ENCODE results near the gene OBSL1. TPM values are rescaled to one million over a fixed set of nuclear protein-coding genes. Genes with fewer than 3 reads are reported as not detected.

Gene OBSL1
- total RNA-seq, 6 donors from 2014 or later = 38.2 to 303 (median 67.4) TPM

GRCh38 chr2:219509780-219510511 is 61.4 kb downstream of the OBSL1 start:
- Histone ChIP-seq H3K4me1 (peaks cover 22 to 33% (median 24%) of the 10 kb centered on the region in 4 donors), H3K36me3 (peaks cover 6 to 22% (median 20%) of the 10 kb centered on the region in 4 donors), H3K27me3 (peaks cover 0 to 49% (median 23%) of the 10 kb centered on the region in 4 donors), H3K4me3 (peak overlapping the region in 2 of 4 donors; percentile 26 to 30), H3K27ac (no peak overlapping the region), H3K9me3 (no peaks in the 10 kb centered on the region)
- TF ChIP-seq CTCF (IDR thresholded peaks at IDR 0.05) = peak; percentile 39 to 63 (median 48)
- no peak for TF ChIP-seq POLR2A (IDR thresholded peaks at IDR 0.05)
- DNase-seq (peak; percentile 38 to 72), ATAC-seq (ENCODE audit: low FRiP score in 2 of 2) (peak; percentile 60 to 76)
- WGBS, 2 donors = 2 to 3% methylated on average over 24 to 26 of the region's 26 CpGs

DNA sequence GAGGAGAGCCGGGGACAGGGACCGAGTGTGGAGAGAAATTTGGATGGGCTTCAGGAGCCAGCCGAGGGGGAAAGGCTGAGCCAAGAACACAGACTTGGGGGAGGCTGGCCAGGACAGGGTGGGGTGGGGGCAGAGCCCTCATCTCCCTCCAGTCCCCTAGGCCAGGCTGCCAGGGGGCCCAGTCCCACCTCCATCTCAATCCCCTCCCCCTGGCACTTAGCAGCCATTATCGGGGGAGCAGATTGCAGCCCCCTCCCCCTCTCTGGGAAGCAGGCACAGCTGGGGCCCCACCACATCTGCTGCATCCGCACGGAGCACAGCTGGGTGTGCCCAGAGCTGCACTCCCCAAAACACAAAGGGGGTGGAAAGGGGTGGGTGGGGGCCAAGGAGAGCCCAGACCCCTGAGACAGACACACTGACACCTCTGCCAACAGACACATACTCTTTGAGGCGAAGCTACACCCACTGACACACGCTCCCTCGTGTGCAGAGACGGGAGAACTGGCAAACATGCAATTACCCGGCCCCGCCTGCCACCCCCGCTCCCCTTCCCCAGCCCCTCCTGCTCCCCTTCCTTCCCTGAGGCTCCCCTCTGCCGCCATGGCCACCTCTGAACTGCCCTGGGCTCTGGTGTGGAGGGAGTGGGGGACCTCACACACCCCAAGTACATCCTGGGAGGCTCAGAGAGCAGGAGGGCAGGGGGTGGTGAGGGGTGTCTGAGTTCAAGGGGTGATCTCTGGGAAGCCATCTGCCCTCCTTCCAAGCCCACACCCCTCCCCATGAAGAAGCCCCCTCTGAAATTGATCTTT is 62.2 kb downstream of the OBSL1 start:
- Histone ChIP-seq H3K27me3 (peaks cover 0 to 42% (median 18%) of the 10 kb centered on the region in 4 donors), H3K36me3 (peaks cover 8 to 30% (median 27%) of the 10 kb centered on the region in 4 donors), H3K4me3 (no peak overlapping the region), H3K9me3 (no peaks in the 10 kb centered on the region), H3K27ac (no peak overlapping the region), H3K4me1 (peaks cover 18 to 33% (median 20%) of the 10 kb centered on the region in 4 donors)
- WGBS, 2 donors = 12 to 16% methylated on average over 10 to 14 of the region's 14 CpGs
- peak in 1 of 2 donors; percentile 53 for DNase-seq
- TF ChIP-seq EP300 (IDR thresholded peaks at IDR 0.05) = no peak
- no peak for TF ChIP-seq POLR2A (IDR thresholded peaks at IDR 0.05)
- no peak for TF ChIP-seq CTCF (IDR thresholded peaks at IDR 0.05)
- peak in 1 of 2 donors; percentile 10 for ATAC-seq (ENCODE audit: low FRiP score in 2 of 2)

- TF ChIP-seq POLR2A (IDR thresholded peaks at IDR 0.05) (no peak), EP300 (IDR thresholded peaks at IDR 0.05) (no peak), POLR2AphosphoS5 (IDR thresholded peaks at IDR 0.05) (no peak), CTCF (IDR thresholded peaks at IDR 0.05) (no peak)
- Histone ChIP-seq H3K9me3 (no peaks in the 10 kb centered on the region), H3K27ac (no peak overlapping the region), H3K36me3 (peaks cover 13 to 38% (median 35%) of the 10 kb centered on the region in 4 donors), H3K27me3 (peaks cover 0 to 37% (median 14%) of the 10 kb centered on the region in 4 donors), H3K4me1 (peaks cover 15 to 25% (median 16%) of the 10 kb centered on the region in 4 donors), H3K4me3 (no peak overlapping the region)
- WGBS, 2 donors = 77 to 100% methylated on average over 1 to 4 of the region's 4 CpGs
- DNase-seq (no peak), ATAC-seq (ENCODE audit: low FRiP score in 2 of 2) (no peak)
Observed at GRCh38 chr2:219508444-219508734, 63.0 kb downstream of the OBSL1 start.

DNA sequence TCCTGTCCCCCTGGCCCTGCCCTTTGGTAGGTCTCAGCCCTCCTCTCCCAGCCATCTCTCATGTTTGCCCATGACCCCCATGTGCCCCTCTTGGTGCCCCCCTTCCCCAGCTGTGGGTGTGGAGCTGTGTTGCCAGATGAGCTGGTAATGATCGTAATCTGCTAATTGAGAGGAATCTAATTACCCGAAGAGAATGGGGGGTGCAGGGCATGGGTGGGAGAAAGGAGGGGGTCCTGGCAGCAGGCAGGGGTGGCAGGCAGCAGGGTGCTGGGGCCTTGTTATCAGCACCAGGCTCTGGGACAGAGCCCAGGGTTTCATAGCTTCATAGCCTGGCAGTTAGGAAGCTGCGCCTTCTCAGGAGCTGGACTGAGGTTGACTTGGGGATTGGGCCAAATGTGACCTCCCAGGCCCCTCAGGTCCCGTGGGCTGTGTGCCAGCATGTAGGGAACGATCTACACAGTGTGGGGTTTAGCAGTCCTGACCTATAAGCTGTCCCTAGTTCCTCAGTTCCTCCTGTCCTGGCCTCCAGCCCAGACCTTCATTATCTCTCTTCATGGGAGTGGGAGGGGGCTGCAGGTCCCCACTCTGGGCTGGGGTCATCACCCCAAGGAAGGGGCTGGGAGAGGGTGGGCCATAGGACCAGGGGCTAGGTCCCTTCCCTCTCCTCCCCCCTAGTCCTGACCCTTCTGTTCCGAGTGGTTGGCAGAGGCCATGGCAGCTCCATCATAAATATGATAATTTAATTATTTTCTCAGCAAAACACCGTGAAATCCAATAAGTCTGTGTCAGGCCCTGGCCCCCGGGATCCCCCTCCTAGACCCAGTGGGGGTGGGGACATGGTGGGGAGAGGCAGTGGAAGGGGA is 63.5 kb downstream of the OBSL1 start:
- ATAC-seq (ENCODE audit: low FRiP score in 2 of 2) = no peak
- no peaks in the 10 kb centered on the region for H3K9me3 ChIP-seq
- H3K4me3 ChIP-seq = no peak overlapping the region
- no peak for DNase-seq
- no peak overlapping the region for H3K27ac ChIP-seq
- H3K27me3 ChIP-seq = peaks cover 0 to 37% (median 11%) of the 10 kb centered on the region in 4 donors
- H3K36me3 ChIP-seq = peaks cover 13 to 42% (median 36%) of the 10 kb centered on the region in 4 donors
- H3K4me1 ChIP-seq = peaks cover 15 to 25% (median 16%) of the 10 kb centered on the region in 4 donors
- TF ChIP-seq CTCF (IDR thresholded peaks at IDR 0.05) (no peak), POLR2AphosphoS5 (IDR thresholded peaks at IDR 0.05) (no peak), EP300 (IDR thresholded peaks at IDR 0.05) (no peak), POLR2A (IDR thresholded peaks at IDR 0.05) (no peak)
- WGBS, 2 donors = 59 to 66% methylated on average over 5 to 8 of the region's 8 CpGs

Measured in upper lobe of left lung (tissue), 6 donors.